ENCODE measurements around the gene FAM83D.
"Not testable (repeated sequence)": the region's sequence is repeated elsewhere in the genome, so short reads cannot be mapped to it uniquely, and the experiment has no call there.

Gene FAM83D

DNA sequence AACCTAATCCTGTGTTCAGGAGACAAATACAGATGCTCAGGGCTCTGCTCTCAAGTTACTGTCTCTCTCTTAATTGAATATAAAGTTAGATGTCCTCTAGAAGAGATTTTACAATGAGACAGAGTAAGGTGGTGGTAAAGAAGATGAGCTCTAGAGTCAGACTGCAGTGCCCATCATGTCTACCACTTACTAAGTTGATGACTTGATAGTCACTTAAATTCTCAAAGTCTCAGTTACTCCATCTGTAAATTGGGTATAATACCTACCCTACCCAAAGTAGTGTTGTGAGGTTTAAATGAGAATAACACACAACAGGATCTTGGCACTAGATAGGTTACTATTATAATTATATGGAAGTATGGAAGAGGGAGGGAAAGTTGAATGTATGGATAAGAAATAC, 37.5 kb downstream of the FAM83D start:
- DNase-seq (ENCODE audit: low spot score): no peak

DNA sequence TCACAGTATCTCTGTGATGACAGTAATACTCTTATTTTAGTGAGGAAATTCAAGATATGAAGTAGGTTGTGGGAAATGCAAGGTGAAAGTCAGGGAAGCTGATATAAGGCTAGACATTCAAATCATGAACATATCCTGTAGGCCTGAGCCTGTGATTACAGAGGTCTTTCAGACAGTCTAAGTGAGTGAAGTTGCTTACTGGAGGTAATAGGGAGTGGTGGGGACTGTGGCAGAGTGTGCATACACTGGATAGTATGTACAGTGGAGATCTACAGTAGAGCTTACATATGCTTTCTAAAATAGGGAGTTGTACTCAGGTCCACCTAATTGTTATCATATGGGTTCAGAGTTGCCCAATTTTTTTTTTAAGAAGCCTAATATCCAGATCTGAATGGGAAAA, 39.0 kb downstream of the FAM83D start:
- DNase-seq (ENCODE audit: low spot score): no peak

DNA sequence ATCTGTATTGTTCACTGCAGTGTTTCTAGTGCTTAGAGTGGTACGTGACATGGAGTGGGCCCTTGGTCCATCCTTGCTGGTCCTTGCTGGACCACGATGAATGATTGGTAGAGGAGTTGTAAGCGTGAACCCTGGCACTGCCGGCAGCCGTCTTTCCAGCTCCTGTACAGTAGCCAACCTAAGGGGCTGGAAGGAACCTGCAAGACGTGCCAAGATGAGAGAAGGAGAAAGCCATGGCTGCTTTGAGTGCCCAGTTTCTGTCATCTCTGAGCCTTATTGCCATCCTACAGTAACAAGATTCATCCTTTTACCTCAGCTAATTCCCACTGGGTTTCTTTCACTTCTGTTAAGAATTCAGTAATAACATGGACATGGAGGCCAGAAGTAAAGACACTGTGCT, 41.9 kb downstream of the FAM83D start:
- no peak for DNase-seq (ENCODE audit: low spot score)

DNA sequence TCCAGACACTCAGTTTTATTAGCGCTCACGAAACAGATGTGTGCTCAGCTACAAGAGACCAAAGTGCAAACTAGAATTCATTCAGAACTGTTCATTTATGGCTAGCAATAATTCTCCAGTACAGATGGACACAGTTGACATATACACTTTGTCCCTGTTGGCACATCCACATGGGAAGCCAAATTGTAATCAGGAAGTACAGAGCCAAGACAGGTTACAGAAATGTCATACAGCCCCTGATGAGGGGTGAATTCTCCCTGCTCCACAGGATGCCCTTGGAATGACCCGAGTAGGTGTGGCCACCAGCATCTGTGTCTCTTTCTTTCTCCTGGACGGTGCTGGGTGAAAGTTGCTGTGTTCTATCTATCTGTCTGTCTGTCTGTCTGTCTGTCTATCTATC, 43.5 kb downstream of the FAM83D start:
- no peak for DNase-seq (ENCODE audit: low spot score)

DNA sequence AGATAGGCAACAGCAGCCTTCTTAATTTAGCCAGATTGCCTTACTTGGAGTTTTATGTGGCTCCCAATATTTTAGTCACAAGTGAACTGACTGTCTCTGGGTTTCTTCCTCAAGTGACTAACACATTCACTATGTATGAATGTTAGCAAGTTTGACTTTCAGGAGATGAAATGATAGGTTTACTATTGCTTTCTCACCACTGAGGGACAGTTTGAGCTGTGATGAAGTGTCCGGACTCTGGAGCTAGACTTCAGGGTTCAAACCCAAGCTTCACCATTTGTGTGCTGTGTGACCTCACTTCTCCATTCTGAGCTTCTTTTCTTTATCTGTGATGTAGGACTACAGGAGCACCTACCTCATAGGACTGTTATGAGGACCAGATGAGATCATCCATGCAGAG, 44.1 kb downstream of the FAM83D start:
- peak; percentile 59 for DNase-seq (ENCODE audit: low spot score)

DNA sequence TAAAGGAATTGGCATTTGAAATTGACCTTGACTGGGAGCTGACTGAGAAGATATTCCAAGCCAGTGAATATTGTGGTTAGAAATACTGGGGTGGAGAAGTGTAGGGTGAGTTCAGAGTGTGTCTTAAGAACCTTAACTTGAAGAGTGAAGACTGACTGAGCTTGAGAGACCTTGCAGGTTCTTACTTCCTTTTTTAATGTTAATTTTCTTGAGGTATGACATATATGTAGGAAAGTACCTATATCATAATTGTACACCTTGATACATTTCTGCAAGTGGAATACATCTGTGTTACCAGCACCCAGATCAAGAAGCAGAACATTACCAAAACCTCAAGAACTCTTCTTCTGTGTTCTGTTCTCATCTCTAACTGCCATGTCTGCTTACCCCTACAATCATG, 46.9 kb downstream of the FAM83D start:
- no peak for DNase-seq (ENCODE audit: low spot score)

DNA sequence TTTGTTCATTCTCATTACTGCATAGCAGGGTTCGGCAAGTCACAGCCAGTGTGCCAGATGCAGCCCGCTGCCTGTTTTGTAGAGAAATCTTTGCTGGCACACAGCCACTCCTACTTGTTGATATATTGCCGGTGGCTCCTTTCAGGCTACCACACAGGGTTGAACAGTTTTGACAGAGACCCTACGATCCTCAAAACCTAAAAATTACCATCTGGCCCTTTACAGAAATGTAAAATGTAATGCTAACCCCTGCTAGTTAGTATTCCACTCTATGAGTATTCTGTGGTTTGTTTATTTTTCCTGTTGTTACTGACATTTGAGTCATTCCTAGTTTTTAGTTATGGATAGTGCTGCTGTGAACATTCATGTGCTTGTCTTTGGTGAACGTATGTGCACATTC, 47.4 kb downstream of the FAM83D start:
- DNase-seq (ENCODE audit: low spot score): peak; percentile 27

DNA sequence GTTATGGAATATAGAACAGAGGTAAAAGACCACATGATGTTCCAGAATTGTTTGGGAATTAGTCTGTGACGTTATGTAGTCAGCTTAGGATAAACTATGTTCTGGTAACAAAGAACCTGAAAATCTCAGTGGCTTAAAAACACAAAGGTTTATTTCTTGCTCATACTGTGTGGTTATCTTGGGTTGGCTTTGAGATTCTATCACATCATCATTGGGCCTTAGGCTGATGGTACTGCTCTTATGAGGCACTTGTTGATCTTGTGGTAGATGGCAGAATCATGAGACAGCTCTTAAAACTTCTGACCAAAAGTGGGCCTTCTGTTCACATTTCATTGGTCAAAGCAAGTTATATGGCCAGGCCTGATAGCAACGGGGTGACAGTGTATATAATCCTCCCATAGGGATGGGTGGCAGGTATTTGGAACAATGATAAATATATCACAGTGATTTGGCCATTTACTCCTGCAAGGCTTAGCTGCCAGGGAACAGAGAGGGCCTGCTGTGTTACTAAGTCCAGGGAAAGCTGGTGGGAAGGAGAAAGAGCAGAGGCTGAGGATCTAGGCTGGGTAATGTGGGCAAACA, 49.4 kb downstream of the FAM83D start:
- no peak for DNase-seq (ENCODE audit: low spot score)

DNA sequence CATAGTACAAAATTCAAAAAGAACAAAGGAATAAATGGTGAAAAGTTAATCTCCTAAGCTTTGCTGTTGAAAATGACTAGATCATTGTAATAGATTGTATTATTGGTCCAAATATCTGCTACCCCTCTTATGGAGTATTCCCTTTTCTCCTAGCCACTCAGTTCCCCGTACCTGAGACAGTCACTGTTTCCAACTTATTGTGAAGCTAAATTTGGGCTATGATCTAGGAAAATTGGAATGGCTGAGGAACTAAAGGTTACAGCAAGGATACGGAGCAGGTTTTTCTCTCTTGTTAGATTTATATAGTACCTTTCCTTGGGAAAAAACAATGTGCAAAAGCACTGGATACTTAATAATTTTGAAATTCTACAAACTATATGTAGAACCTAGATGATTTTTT, 53.2 kb downstream of the FAM83D start:
- no peak for DNase-seq (ENCODE audit: low spot score)

DNA sequence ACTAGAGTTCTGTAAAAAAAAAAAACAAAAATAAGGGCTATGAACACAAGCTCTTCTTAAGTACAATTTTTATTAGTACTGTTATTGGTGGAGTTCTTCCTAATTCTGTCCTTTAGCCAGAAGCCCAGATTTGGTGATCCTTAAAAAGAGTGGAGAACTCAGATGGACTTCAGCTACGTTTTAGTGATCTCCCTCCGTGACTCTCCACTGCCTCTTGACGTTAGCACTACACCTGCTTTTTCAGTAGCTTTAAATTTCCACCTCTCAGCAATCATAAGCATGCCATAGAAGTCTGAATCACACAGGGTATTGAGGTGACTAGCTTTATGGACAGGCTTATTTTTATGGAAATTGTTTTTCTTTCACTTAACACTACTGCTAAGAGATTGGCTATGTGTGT, 53.6 kb downstream of the FAM83D start:
- DNase-seq (ENCODE audit: low spot score): no peak

DNA sequence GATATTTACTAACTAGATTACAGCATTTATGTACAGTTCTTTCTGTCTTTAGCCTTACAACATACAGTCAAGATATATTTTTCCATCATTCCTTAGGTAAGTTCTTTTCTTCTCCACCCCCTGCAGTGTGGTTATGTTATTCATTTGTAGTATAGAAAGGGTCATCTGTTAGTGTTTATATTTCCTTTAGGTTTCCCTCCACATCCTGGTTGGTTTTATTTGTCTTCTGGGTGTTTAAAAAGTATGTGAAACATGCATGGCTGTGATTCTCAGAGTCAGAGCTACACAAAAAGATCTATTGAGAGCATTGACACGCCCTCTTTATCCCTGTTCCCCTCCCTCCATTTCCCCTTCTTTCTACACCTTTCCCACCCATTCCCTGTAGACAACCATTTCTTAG, 56.1 kb downstream of the FAM83D start:
- DNase-seq (ENCODE audit: low spot score): no peak

DNA sequence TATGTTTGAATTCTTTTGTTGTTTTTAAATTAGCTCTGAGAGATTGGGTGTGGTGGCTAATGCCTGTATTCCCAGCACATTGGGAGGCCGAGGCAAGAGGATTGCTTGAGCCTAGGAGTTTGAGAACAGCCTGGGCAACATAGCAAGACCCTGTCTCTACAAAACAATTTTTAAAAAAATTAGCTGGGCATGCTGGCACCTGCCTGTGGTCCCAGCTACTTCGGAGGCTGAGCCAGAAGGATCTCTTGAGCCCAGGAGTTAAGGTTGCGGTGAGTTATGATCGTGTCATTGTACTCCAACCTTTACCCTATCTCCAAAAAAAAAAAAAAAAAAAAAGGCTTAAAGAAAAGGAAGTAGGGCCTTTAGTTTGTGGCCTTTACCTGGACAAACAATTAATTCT, 58.8 kb downstream of the FAM83D start:
- no peak for DNase-seq (ENCODE audit: low spot score)

DNA sequence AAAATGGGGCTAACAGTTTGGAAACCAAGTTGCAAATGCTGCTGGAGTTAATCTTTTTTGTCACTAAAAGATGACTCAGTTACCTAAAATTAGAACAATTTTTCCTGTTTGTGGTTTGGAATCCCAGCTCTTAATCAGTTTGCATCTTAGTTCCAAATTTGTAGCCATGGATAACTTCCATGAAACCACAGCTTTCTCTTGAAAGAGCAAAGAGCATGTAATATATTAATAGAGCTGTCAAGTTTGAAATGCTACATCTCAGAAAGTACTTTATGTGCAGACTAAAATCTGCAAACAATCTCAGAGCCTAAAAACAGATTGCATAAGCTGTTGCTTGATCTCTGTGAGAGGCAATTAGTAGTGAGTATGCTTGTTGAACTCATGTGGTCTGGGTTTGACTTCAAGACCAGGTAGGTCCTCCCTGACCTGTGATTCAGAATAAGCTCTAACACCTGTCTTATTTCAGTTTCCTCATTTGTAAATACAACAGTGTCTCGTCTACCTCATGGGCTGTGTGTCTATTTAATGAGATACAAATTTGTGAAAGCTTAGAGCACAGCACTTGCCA, 59.5 kb downstream of the FAM83D start:
- DNase-seq (ENCODE audit: low spot score): peak; percentile 43

DNA sequence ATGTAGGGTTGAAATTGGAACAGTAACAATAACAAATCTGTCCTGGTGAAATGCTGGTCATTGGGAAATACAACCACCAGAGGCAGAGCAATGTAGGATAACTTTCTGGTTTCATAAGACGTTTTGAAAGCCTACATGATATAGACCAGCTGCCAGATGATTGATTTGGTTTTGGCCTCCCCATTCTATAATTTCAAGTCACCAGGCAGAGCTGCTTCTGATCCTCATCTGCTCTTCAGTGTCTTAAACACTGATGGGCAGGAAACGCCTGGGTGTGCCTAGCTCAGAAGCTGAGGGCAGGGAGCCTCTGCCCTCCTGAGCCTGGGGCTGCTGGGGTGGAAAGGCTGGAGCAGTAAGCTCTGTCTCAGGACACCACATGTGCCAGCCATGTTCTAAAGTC, 60.4 kb downstream of the FAM83D start:
- peak; percentile 26 for DNase-seq (ENCODE audit: low spot score)

DNA sequence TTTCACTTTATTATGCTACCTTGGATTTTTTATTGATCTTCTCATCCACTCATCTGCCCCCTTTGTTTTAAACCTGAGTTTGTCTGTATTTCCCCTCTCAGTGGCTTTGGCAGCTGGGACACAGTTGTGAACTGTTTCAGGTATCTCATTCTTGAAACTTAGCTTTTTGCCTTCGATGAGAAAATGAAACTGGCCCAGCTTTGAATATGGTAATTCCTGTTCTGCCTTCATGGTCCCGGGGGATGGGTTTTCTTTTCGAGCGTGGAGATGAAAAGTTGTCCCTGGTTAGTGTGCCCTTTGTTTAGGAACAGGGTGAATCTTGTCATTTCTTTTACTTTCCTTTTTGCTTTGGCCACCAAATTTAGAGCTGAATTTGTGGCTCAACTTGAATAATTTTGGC, 61.6 kb downstream of the FAM83D start:
- no peak for DNase-seq (ENCODE audit: low spot score)

DNA sequence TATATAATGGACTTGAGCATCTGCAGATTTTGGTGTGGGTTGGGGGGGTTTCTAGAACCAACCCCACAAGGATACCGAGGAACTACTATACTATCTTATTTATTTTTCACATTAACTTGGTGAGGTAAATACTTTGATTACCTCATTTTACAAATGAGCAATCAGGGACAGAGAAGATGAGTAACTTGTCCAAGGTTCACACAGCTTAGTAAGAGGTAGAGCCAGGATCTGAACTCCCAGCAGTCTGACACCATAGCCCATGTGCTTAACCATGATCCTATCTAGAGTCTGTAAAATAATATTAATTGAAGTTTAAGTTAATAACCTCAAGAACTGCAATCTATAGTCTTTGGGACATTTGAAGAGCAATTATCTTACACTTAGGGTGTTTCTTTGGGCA, 64.5 kb downstream of the FAM83D start:
- DNase-seq (ENCODE audit: low spot score): no peak

DNA sequence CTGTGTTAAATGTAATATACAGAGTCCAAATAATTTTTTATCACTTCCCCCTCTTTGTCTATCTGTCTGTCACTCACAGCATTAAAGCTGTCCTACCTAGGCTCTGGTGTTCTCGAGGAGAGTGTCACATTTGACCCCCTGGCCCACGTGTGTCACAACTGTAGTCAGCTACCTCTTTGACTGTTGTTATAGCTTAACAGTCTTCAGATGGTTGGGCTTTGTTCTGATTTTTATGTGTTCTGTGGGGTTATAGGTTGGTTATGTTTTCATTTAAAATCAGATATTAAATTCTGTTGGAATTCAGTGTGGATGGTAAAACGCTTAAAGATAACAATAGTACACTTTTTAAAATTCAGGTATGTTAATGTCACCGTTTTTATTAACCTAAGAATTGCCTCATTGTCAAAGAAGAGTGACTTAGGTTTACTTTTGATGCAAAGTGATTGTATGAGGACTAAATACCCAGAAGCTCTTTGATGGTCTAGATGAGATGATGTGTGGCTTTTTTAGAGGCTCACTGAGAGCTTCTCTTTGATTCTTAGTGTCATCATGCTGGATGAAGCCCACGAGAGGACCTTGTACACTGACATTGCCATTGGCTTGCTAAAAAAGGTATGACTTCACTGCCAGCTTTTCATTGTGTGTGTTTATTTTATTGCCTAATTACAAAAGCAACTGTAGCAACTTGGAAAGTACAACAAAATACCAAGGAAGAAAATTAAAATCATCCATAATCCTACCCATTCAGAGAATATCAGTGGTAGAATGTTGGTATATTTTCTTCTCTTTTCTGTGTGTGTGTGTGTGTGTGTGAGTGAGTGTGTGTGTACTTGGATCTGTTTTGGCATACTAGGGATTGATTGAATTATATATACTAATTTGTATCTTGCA, 65.8 kb downstream of the FAM83D start:
- DNase-seq (ENCODE audit: low spot score): no peak

DNA sequence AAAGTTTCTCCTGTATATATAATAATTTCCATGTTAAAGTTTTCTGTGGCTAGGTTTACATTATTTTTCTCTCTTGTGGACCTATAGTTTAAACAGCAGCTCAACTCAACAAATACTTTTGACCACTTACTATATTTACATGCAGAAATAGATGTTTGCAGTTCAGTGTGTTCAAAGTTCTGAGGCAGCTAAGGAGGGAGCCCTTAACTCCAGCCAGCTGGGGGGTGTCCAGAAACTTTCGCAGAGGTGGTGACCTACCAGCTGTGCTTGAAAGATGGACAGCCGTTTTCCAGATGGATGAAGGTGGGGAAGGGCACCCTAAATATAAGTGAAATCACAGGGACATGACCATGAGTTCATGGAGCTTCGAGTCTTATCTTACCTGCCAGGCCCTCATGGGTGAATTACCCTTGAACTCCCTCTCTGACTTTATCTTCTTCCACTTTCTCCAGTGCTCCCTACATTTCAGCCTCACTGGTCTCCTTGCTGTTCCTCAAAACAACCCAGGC, 69.4 kb downstream of the FAM83D start:
- no peak for DNase-seq (ENCODE audit: low spot score)

DNA sequence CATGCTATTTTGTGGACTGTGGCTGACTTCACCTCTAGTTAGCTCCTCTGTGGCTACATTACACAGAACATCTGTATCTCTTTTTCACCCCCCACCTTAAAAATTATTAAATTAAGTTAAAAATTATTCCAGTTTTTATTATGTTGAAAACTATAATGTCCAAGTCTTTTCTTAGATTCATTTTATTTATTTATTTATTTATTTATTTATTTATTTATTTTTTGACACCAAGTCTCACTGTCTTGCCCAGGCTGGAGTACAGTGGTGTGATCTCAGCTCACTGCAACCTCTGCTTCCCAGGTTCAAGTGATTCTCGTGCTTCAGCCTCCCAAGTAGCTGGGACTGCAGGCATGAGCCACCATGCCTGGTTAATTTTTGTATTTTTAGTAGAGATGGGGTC, 70.6 kb downstream of the FAM83D start:
- not testable (repeated sequence) for DNase-seq (ENCODE audit: low spot score)

DNA sequence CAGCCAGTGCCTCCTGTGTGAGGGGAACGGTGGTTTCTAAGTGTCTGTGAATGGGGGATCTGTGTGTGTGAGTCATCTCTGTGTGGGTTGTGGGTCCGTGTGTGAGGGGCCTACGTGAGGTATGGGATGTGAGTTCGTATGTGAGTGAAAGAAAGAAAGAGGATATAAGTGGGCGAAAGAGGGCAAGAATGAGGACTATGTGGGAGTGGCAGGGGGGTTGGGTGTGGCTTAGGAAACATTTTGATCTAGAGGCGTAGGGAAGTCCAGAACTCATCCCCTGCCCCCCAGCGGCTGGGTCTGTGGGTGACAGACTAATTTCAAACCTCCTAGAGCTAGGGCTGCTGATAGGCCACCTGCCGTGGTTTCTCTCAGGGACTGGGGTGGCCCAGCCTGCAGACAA, 71.4 kb downstream of the FAM83D start:
- DNase-seq (ENCODE audit: low spot score): no peak

DNA sequence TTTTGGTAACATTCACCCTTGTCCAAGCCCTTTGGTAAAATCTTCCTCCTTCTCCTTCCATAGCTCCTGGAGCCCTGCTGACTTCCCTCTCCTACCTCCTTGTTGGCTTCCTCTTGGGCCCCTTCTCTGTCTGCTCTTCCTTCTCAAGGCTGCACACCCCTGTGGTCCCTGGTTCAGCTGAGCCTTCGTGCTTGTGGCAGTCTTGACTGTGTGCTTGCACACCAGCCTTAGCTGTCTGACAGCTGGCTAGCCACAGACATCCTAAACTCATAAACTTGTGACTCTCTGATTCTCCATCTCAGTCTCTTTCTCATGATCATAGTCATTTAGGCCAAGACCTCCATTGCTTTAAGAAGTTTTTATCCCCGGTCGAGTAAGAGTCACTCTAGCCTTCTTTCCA, 73.0 kb downstream of the FAM83D start:
- no peak for DNase-seq (ENCODE audit: low spot score)

DNA sequence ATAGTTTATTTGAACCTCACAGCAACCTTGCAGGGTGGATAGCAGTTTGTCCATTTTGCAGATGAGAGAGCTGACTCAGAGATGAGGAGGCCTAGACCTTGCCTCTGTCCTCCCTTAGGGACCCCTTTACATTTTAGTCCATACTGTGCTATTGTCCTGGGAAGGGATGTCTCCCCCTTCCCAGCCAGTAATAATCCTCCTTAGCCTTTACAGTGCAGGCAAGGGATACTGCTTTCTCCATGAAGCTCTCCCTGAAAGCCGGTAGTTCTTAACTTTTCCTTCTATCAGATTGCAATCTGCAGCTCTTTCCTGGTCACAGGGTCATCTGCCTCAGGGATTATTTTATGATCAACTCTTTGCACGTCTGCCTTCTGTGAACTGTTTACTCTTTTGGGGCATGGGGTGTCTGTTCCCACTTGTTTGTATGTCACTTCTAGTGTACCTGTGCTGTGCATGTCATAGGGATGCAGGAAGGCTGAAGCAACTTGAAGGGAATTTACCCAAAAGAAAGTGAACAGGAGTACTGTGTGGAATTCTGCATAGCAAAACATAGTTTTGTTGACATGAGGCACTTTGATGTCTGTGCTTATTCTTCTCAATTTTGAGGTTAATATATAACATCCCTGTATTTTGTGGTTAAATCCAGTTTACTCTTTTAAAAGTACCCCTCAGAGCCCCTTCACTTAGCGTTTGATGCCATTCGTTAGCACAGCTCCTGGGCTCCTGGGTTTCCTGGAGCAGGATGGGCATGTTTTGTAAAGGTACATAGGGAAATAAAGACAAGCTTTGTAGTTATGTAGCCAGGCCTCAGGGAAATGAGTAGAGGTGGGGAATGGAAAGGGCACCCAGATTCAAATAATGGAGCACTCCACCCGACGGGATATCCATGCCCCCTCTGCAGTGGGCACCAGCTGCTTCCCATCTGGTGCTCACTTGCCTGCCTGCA, 74.0 kb downstream of the FAM83D start:
- DNase-seq (ENCODE audit: low spot score): no peak

Measured in hepatic stellate cell (primary cell).